ENCODE measurements around the gene OR8B3. TPM values are rescaled to one million over a fixed set of nuclear protein-coding genes. Genes with fewer than 3 reads are reported as not detected.

The OR8B3 gene
- not detected for total RNA-seq

GRCh38 chr11:124398924-124399323, at the start of gene OR8B3:
OR8B3 (minus strand) TSS chr11:124399024; CDS start chr11:124397351, 1,673 bp downstream.
- H3K27ac ChIP-seq (ENCODE audit: low read depth, low read length): no peak within 1 kb of the TSS
- no peak within 1 kb of the TSS for H3K9ac ChIP-seq (ENCODE audit: low read depth in 1 of 3, low read length in 3 of 3)
- H3K4me3 ChIP-seq (ENCODE audit: low read length in 3 of 3): no peak within 1 kb of the TSS
- no peaks in the 10 kb centered on the region for H3K4me1 ChIP-seq (ENCODE audit: control insufficient read depth in 3 of 3, insufficient read depth in 3 of 3, low read length in 3 of 3)
- H3K9me3 ChIP-seq (ENCODE audit: control insufficient read depth in 3 of 3, low read length in 3 of 3): no peaks in the 10 kb centered on the region
- H3K27me3 ChIP-seq (ENCODE audit: control insufficient read depth in 3 of 3, insufficient read depth in 3 of 3, low read length in 3 of 3): no peaks in the 10 kb centered on the region
- H3K36me3 ChIP-seq (ENCODE audit: control insufficient read depth in 3 of 3, insufficient read depth in 3 of 3, low read length in 3 of 3): no peaks in the 10 kb centered on the region

GRCh38 chr11:124446916-124447315, 48.1 kb upstream of the OR8B3 start:
- H3K4me3 ChIP-seq (ENCODE audit: low read length in 3 of 3): no peak overlapping the region
- H3K27me3 ChIP-seq (ENCODE audit: control insufficient read depth in 3 of 3, insufficient read depth in 3 of 3, low read length in 3 of 3): no peaks in the 10 kb centered on the region
- H3K27ac ChIP-seq (ENCODE audit: low read depth, low read length): no peak overlapping the region
- H3K36me3 ChIP-seq (ENCODE audit: control insufficient read depth in 3 of 3, insufficient read depth in 3 of 3, low read length in 3 of 3): no peaks in the 10 kb centered on the region
- no peaks in the 10 kb centered on the region for H3K9me3 ChIP-seq (ENCODE audit: control insufficient read depth in 3 of 3, low read length in 3 of 3)
- no peak overlapping the region for H3K9ac ChIP-seq (ENCODE audit: low read depth in 1 of 3, low read length in 3 of 3)
- H3K4me1 ChIP-seq (ENCODE audit: control insufficient read depth in 3 of 3, insufficient read depth in 3 of 3, low read length in 3 of 3): no peaks in the 10 kb centered on the region

- Histone ChIP-seq H3K9ac (ENCODE audit: low read depth in 1 of 3, low read length in 3 of 3) (no peak within 1 kb of the TSS), H3K4me1 (ENCODE audit: control insufficient read depth in 3 of 3, insufficient read depth in 3 of 3, low read length in 3 of 3) (no peaks in the 10 kb centered on the region), H3K9me3 (ENCODE audit: control insufficient read depth in 3 of 3, low read length in 3 of 3) (no peaks in the 10 kb centered on the region), H3K27ac (ENCODE audit: low read depth, low read length) (no peak within 1 kb of the TSS), H3K36me3 (ENCODE audit: control insufficient read depth in 3 of 3, insufficient read depth in 3 of 3, low read length in 3 of 3) (no peaks in the 10 kb centered on the region), H3K27me3 (ENCODE audit: control insufficient read depth in 3 of 3, insufficient read depth in 3 of 3, low read length in 3 of 3) (no peaks in the 10 kb centered on the region), H3K4me3 (ENCODE audit: low read length in 3 of 3) (no peak within 1 kb of the TSS)
Observed at GRCh38 chr11:124445646-124446150, 46.9 kb upstream of the OR8B3 start, which contains the start of gene OR8B8. OR8B8 (minus strand) TSS chr11:124445696; CDS start chr11:124441085, 4,611 bp downstream.

GRCh38 chr11:124442847-124443246, 44.0 kb upstream of the OR8B3 start:
- no peaks in the 10 kb centered on the region for H3K36me3 ChIP-seq (ENCODE audit: control insufficient read depth in 3 of 3, insufficient read depth in 3 of 3, low read length in 3 of 3)
- no peaks in the 10 kb centered on the region for H3K9me3 ChIP-seq (ENCODE audit: control insufficient read depth in 3 of 3, low read length in 3 of 3)
- no peaks in the 10 kb centered on the region for H3K4me1 ChIP-seq (ENCODE audit: control insufficient read depth in 3 of 3, insufficient read depth in 3 of 3, low read length in 3 of 3)
- no peaks in the 10 kb centered on the region for H3K27me3 ChIP-seq (ENCODE audit: control insufficient read depth in 3 of 3, insufficient read depth in 3 of 3, low read length in 3 of 3)
- H3K27ac ChIP-seq (ENCODE audit: low read depth, low read length): no peak overlapping the region
- H3K9ac ChIP-seq (ENCODE audit: low read depth in 1 of 3, low read length in 3 of 3): no peak overlapping the region
- no peak overlapping the region for H3K4me3 ChIP-seq (ENCODE audit: low read length in 3 of 3)

GRCh38 chr11:124442442-124442841, 43.6 kb upstream of the OR8B3 start:
- Histone ChIP-seq H3K27me3 (ENCODE audit: control insufficient read depth in 3 of 3, insufficient read depth in 3 of 3, low read length in 3 of 3) (no peaks in the 10 kb centered on the region), H3K36me3 (ENCODE audit: control insufficient read depth in 3 of 3, insufficient read depth in 3 of 3, low read length in 3 of 3) (no peaks in the 10 kb centered on the region), H3K4me3 (ENCODE audit: low read length in 3 of 3) (no peak overlapping the region), H3K27ac (ENCODE audit: low read depth, low read length) (no peak overlapping the region), H3K9me3 (ENCODE audit: control insufficient read depth in 3 of 3, low read length in 3 of 3) (no peaks in the 10 kb centered on the region), H3K9ac (ENCODE audit: low read depth in 1 of 3, low read length in 3 of 3) (no peak overlapping the region), H3K4me1 (ENCODE audit: control insufficient read depth in 3 of 3, insufficient read depth in 3 of 3, low read length in 3 of 3) (no peaks in the 10 kb centered on the region)

- Histone ChIP-seq H3K4me1 (ENCODE audit: control insufficient read depth in 3 of 3, insufficient read depth in 3 of 3, low read length in 3 of 3) (no peaks in the 10 kb centered on the region), H3K4me3 (ENCODE audit: low read length in 3 of 3) (no peak overlapping the region), H3K27me3 (ENCODE audit: control insufficient read depth in 3 of 3, insufficient read depth in 3 of 3, low read length in 3 of 3) (no peaks in the 10 kb centered on the region), H3K9me3 (ENCODE audit: control insufficient read depth in 3 of 3, low read length in 3 of 3) (no peaks in the 10 kb centered on the region), H3K36me3 (ENCODE audit: control insufficient read depth in 3 of 3, insufficient read depth in 3 of 3, low read length in 3 of 3) (no peaks in the 10 kb centered on the region), H3K27ac (ENCODE audit: low read depth, low read length) (no peak overlapping the region), H3K9ac (ENCODE audit: low read depth in 1 of 3, low read length in 3 of 3) (no peak overlapping the region)
Observed at GRCh38 chr11:124441519-124441918, 42.7 kb upstream of the OR8B3 start.

GRCh38 chr11:124441081-124441480, 42.3 kb upstream of the OR8B3 start:
- no peak overlapping the region for H3K9ac ChIP-seq (ENCODE audit: low read depth in 1 of 3, low read length in 3 of 3)
- H3K27ac ChIP-seq (ENCODE audit: low read depth, low read length): no peak overlapping the region
- no peaks in the 10 kb centered on the region for H3K9me3 ChIP-seq (ENCODE audit: control insufficient read depth in 3 of 3, low read length in 3 of 3)
- H3K4me1 ChIP-seq (ENCODE audit: control insufficient read depth in 3 of 3, insufficient read depth in 3 of 3, low read length in 3 of 3): no peaks in the 10 kb centered on the region
- no peaks in the 10 kb centered on the region for H3K36me3 ChIP-seq (ENCODE audit: control insufficient read depth in 3 of 3, insufficient read depth in 3 of 3, low read length in 3 of 3)
- H3K4me3 ChIP-seq (ENCODE audit: low read length in 3 of 3): no peak overlapping the region
- no peaks in the 10 kb centered on the region for H3K27me3 ChIP-seq (ENCODE audit: control insufficient read depth in 3 of 3, insufficient read depth in 3 of 3, low read length in 3 of 3)

GRCh38 chr11:124440608-124441007, 41.8 kb upstream of the OR8B3 start:
- Histone ChIP-seq H3K27ac (ENCODE audit: low read depth, low read length) (no peak overlapping the region), H3K36me3 (ENCODE audit: control insufficient read depth in 3 of 3, insufficient read depth in 3 of 3, low read length in 3 of 3) (no peaks in the 10 kb centered on the region), H3K9ac (ENCODE audit: low read depth in 1 of 3, low read length in 3 of 3) (no peak overlapping the region), H3K27me3 (ENCODE audit: control insufficient read depth in 3 of 3, insufficient read depth in 3 of 3, low read length in 3 of 3) (no peaks in the 10 kb centered on the region), H3K9me3 (ENCODE audit: control insufficient read depth in 3 of 3, low read length in 3 of 3) (no peaks in the 10 kb centered on the region), H3K4me1 (ENCODE audit: control insufficient read depth in 3 of 3, insufficient read depth in 3 of 3, low read length in 3 of 3) (no peaks in the 10 kb centered on the region), H3K4me3 (ENCODE audit: low read length in 3 of 3) (no peak overlapping the region)

- Histone ChIP-seq H3K4me3 (ENCODE audit: low read length in 3 of 3) (no peak overlapping the region), H3K36me3 (ENCODE audit: control insufficient read depth in 3 of 3, insufficient read depth in 3 of 3, low read length in 3 of 3) (no peaks in the 10 kb centered on the region), H3K27ac (ENCODE audit: low read depth, low read length) (no peak overlapping the region), H3K27me3 (ENCODE audit: control insufficient read depth in 3 of 3, insufficient read depth in 3 of 3, low read length in 3 of 3) (no peaks in the 10 kb centered on the region), H3K4me1 (ENCODE audit: control insufficient read depth in 3 of 3, insufficient read depth in 3 of 3, low read length in 3 of 3) (no peaks in the 10 kb centered on the region), H3K9me3 (ENCODE audit: control insufficient read depth in 3 of 3, low read length in 3 of 3) (peaks cover 0 to 2% (median 0%) of the 10 kb centered on the region in 3 donors), H3K9ac (ENCODE audit: low read depth in 1 of 3, low read length in 3 of 3) (no peak overlapping the region)
Observed at GRCh38 chr11:124434699-124435098, 35.9 kb upstream of the OR8B3 start.

GRCh38 chr11:124429599-124429998, 30.8 kb upstream of the OR8B3 start:
- H3K9ac ChIP-seq (ENCODE audit: low read depth in 1 of 3, low read length in 3 of 3): no peak overlapping the region
- no peak overlapping the region for H3K4me3 ChIP-seq (ENCODE audit: low read length in 3 of 3)
- no peak overlapping the region for H3K27ac ChIP-seq (ENCODE audit: low read depth, low read length)
- H3K27me3 ChIP-seq (ENCODE audit: control insufficient read depth in 3 of 3, insufficient read depth in 3 of 3, low read length in 3 of 3): no peaks in the 10 kb centered on the region
- no peaks in the 10 kb centered on the region for H3K36me3 ChIP-seq (ENCODE audit: control insufficient read depth in 3 of 3, insufficient read depth in 3 of 3, low read length in 3 of 3)
- H3K9me3 ChIP-seq (ENCODE audit: control insufficient read depth in 3 of 3, low read length in 3 of 3): peaks cover 0 to 2% (median 0%) of the 10 kb centered on the region in 3 donors
- no peaks in the 10 kb centered on the region for H3K4me1 ChIP-seq (ENCODE audit: control insufficient read depth in 3 of 3, insufficient read depth in 3 of 3, low read length in 3 of 3)

All from skeletal muscle tissue (tissue), 4 donors.